ENCODE data around the gene CCDC6. TPM values are rescaled to one million over a fixed set of nuclear protein-coding genes. Genes with fewer than 3 reads are reported as not detected.
"Not testable (repeated sequence)": the region's sequence is repeated elsewhere in the genome, so short reads cannot be mapped to it uniquely, and the experiment has no call there.

Gene CCDC6
- 22.0 and 27.7 TPM in 2 replicates for total RNA-seq (2014; rRNA removed; shearing (Covaris generic))

DNA sequence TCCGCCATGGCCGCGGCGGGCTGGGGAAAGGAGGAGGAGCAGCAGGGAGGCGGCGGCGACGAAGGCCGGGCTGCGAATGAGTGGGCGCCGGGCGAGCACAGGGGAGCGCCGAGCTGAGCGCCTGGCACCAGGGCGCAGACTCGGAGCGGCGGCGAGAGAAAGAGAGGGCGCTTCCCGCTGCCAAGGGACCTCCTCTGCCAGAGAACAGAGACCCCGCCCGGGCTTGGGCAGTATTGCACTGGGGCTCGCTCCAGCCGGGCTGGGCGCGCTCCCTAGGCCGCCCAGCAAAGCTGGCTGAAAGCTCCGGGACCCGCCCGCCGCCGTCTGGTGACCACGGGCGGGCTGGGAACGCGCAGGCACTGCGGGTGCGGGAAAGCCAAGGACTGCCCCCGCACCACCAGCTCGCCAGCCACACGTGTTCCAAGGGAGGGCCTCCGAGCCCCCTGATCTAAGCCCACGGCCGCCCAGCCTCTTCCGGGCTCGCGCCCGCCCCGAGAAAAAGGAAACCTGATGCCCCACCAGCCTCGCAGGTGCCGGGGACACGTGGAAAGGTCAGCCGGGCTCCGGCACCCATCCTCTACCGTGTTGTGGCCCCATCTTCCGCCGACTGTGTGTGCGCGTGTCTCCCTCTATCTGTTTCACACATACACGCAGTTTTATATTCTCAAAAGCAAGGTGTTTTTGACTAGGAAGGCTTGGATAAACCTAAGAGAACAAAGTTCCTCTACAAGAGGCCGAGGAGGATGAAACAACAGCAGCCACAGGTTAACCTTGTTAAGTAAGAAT lies at the start of gene CCDC6:
TSS of gene CCDC6 (minus strand) at position 140 of the 786 bp plus-strand sequence. CDS start at position 8, 132 bp downstream.
- Histone ChIP-seq H3K4me3 (ENCODE audit: insufficient read depth, low read depth, low read length) (peak within 1 kb of the TSS; percentile 97), H3K27me3 (ENCODE audit: control insufficient read depth, insufficient read depth, low read length) (no peaks in the 10 kb centered on the region), H3K36me3 (replicated peaks; ENCODE audit: control insufficient read depth, insufficient read depth, low read length) (no peaks in the 10 kb centered on the region)
- DNase-seq: peak; percentile 91

DNA sequence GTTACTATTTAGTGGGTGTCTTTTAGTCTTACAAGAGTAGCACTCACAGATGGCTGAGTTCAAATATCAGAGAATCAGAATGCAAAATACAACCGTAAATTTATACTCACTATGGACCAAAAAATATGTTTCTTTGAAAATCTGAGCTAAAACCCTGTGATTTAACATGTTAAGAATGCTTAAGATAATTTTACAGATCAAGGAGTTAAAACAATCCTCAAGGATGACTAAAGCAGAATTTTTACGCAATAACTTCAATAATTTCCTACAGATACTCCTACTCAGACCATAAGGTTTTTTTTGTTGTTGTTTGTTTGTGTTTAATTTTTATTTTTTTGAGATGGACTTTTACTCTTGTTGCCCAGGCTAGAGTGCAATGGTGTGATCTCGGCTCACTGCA lies 47.9 kb upstream of the CCDC6 start:
- Histone ChIP-seq H3K36me3 (replicated peaks; ENCODE audit: control insufficient read depth, insufficient read depth, low read length) (no peaks in the 10 kb centered on the region), H3K4me3 (ENCODE audit: insufficient read depth, low read depth, low read length) (no peak overlapping the region), H3K27me3 (ENCODE audit: control insufficient read depth, insufficient read depth, low read length) (no peaks in the 10 kb centered on the region)
- DNase-seq: no peak

DNA sequence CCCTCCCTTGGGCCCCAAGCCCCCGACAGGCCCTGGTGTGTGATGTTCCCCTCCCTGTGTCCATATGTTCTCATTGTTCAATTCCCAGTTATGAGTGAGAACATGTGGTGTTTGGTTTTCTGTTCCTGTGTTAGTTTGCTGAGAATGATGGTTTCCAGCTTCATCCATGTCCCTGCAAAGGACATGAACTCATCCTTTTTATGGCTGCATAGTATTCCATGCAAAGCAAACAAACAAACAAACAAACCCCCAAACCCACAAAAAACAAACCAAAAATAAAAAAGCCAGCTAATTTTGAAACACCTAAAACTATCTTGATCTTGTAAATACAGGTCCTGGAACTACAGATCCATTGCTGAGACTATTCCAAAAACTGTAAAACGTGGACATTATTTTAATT lies 47.4 kb upstream of the CCDC6 start:
- H3K36me3 ChIP-seq (replicated peaks; ENCODE audit: control insufficient read depth, insufficient read depth, low read length); DNase-seq; H3K4me3 ChIP-seq (ENCODE audit: insufficient read depth, low read depth, low read length); H3K27me3 ChIP-seq (ENCODE audit: control insufficient read depth, insufficient read depth, low read length): not testable (repeated sequence)

DNA sequence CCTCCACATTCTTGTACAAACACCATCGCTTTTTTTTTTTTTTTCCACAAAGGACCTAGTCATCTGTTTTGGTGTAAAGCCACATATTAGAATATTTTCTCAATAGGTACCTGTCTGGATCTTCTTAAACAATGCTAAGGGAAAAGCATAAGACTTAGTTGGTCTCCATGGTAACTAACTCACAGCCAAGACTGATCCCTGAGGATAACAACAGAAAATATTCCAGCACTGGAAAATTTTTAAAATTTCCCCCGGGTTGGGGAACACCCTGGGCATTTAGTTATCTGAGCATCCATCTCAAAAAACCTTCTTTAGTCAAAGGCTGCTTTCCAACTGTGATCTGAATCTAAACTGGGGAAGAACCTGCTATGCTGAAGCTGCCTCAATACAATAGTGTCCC lies 43.7 kb upstream of the CCDC6 start:
- no peak for DNase-seq
- Histone ChIP-seq H3K27me3 (ENCODE audit: control insufficient read depth, insufficient read depth, low read length) (no peaks in the 10 kb centered on the region), H3K36me3 (replicated peaks; ENCODE audit: control insufficient read depth, insufficient read depth, low read length) (no peaks in the 10 kb centered on the region), H3K4me3 (ENCODE audit: insufficient read depth, low read depth, low read length) (no peak overlapping the region)

DNA sequence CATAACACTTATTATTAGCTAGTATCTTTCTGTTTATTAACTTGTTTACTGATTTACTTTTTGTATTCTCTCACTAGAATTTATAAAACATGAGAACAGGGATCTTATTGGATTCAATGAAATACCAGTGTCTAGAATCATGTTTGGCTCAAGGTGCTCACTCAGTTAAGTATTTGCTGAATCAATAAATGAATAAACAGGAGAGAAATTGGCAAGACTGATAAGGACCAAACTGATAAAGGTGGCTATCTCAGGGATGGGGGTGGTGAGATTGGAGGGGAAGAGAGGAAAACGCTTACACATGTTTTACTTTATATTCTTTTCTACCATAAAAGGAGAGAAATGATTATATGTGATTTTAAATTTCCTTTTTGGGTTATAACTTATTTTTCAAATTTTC lies 43.3 kb upstream of the CCDC6 start:
- no peaks in the 10 kb centered on the region for H3K36me3 ChIP-seq (replicated peaks; ENCODE audit: control insufficient read depth, insufficient read depth, low read length)
- H3K27me3 ChIP-seq (ENCODE audit: control insufficient read depth, insufficient read depth, low read length): no peaks in the 10 kb centered on the region
- no peak overlapping the region for H3K4me3 ChIP-seq (ENCODE audit: insufficient read depth, low read depth, low read length)
- DNase-seq: no peak

DNA sequence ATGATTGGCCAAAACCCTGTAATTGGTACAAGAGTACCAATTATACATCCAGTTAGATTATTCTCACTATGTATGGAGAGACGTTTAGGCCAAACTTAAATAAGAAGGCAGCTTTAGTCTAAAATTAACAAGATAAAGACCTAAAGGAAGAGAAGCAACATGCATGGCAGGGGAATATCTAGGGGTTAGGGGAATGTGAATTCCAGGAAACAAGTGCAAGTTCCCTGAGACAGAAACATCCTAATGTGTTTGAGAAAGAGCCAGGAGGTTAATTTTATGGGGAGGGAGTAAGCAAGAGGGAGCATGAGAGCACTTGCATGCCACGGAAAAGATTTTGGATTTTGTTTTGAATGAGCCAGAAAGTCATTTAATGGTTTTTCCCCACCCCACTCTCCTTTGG lies 39.6 kb upstream of the CCDC6 start:
- DNase-seq: no peak
- Histone ChIP-seq H3K4me3 (ENCODE audit: insufficient read depth, low read depth, low read length) (no peak overlapping the region), H3K36me3 (replicated peaks; ENCODE audit: control insufficient read depth, insufficient read depth, low read length) (no peaks in the 10 kb centered on the region), H3K27me3 (ENCODE audit: control insufficient read depth, insufficient read depth, low read length) (no peaks in the 10 kb centered on the region)

DNA sequence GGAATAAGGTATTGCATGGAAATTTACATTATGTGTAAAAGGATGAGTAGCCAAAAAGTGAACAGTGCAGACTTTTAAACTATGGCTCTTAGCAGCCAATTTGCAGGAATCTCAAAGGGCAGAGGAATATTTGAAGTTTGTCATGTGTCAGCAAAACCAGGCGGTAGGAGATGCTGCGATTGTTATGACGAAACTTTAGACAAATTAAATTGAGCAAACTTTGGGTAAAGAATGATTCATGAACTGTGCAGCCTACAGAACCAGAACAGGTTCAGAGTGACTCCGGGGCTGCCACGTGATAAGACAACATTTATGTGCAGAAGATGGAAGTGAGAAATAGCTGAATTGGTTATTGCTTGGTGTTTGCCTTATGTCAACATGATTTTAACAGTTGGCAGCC lies 39.2 kb upstream of the CCDC6 start:
- DNase-seq: no peak
- no peaks in the 10 kb centered on the region for H3K36me3 ChIP-seq (replicated peaks; ENCODE audit: control insufficient read depth, insufficient read depth, low read length)
- no peak overlapping the region for H3K4me3 ChIP-seq (ENCODE audit: insufficient read depth, low read depth, low read length)
- no peaks in the 10 kb centered on the region for H3K27me3 ChIP-seq (ENCODE audit: control insufficient read depth, insufficient read depth, low read length)

DNA sequence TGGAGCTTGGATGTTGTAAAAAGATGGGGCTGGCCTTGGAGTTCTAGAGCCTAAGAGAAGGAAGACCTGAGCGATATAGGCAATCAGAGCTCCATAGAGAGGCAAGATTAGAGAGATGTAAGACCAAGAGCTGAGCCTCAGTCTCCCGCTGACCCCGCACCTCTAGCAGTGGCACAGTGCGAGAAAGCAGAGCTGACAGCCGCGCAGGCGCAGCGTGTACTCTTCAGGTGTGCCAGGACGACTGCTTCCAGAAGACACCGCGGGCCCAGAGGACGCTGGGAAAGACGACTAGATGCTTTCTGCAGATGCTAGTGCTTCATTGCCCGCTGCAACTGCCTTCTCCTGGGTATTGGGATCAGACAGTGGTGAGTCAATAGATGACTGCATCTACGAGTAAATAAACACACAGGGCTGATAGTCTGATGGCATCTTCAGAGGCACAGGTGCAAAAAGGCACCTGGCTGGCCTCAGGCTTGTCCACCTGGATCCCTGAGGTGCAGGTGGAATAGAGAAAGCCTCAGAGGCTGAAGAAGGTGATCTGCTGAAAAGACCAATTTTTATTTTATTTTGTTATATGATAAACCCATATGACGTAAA lies 38.1 kb upstream of the CCDC6 start:
- H3K27me3 ChIP-seq (ENCODE audit: control insufficient read depth, insufficient read depth, low read length): no peaks in the 10 kb centered on the region
- H3K36me3 ChIP-seq (replicated peaks; ENCODE audit: control insufficient read depth, insufficient read depth, low read length): no peaks in the 10 kb centered on the region
- no peak overlapping the region for H3K4me3 ChIP-seq (ENCODE audit: insufficient read depth, low read depth, low read length)
- DNase-seq: no peak

DNA sequence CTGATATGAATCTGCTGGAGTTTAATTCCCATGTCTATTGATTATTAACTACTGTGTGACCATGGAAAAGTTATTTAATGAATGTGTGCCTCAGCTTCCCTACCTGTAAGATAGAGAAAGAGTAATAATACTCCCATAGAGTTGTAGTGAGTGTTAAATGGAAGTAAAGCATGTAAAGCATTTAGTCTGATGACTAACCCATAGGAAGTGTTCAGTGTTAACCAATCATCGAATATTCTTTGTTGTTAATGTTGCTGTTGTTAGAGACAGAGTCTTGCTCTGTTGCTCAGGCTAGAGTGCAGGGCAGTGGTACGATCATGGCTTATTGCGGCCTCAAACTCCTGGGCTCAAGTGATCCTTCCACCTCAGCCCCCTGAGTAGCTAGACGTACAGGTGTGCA lies 36.2 kb upstream of the CCDC6 start:
- Histone ChIP-seq H3K27me3 (ENCODE audit: control insufficient read depth, insufficient read depth, low read length) (no peaks in the 10 kb centered on the region), H3K36me3 (replicated peaks; ENCODE audit: control insufficient read depth, insufficient read depth, low read length) (no peaks in the 10 kb centered on the region), H3K4me3 (ENCODE audit: insufficient read depth, low read depth, low read length) (no peak overlapping the region)
- no peak for DNase-seq

DNA sequence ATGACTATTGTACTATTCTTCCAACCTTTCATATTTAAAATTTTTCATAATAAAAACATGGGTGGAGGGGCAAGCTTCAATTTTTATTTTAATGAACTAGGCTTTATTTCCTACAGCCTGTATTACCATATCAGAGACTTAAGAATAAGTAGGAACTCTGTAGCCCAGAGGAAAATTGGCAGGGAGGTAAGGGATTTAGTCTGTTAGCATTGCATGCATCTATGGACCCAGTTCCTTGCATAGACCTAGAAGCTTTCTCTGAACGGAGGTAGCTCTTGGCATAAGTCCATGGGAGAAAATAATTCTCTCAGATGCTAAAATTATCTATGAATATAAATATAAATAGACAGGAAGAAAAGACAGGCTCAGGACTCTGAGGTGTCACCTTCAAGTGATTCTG lies 31.4 kb upstream of the CCDC6 start:
- DNase-seq: no peak
- Histone ChIP-seq H3K36me3 (replicated peaks; ENCODE audit: control insufficient read depth, insufficient read depth, low read length) (no peaks in the 10 kb centered on the region), H3K4me3 (ENCODE audit: insufficient read depth, low read depth, low read length) (no peak overlapping the region)

DNA sequence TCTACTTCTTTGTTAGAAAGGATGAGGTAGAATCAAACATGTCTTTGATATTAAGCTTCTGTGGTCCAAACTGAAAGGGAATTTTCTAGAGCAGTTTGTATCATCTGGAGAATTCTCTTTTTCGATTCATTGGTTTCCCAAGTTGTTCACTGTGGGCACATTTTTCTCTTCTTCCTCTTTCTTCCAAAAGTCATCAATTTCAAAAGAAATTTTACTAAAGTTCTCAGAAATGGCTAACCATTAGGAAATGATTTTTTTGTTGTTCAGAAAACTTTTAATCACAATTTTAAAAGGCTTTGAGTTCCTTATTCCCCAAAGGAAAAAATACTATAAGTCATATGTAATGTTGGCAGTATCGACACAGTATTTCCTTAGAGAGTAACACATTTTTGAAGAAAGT lies 28.3 kb upstream of the CCDC6 start:
- DNase-seq: no peak
- Histone ChIP-seq H3K4me3 (ENCODE audit: insufficient read depth, low read depth, low read length) (no peak overlapping the region), H3K27me3 (ENCODE audit: control insufficient read depth, insufficient read depth, low read length) (no peaks in the 10 kb centered on the region), H3K36me3 (replicated peaks; ENCODE audit: control insufficient read depth, insufficient read depth, low read length) (no peaks in the 10 kb centered on the region)

More for the DNA sequence above, 31.4 kb upstream of the CCDC6 start:
- H3K27me3 ChIP-seq (ENCODE audit: control insufficient read depth, insufficient read depth, low read length): no peaks in the 10 kb centered on the region

DNA sequence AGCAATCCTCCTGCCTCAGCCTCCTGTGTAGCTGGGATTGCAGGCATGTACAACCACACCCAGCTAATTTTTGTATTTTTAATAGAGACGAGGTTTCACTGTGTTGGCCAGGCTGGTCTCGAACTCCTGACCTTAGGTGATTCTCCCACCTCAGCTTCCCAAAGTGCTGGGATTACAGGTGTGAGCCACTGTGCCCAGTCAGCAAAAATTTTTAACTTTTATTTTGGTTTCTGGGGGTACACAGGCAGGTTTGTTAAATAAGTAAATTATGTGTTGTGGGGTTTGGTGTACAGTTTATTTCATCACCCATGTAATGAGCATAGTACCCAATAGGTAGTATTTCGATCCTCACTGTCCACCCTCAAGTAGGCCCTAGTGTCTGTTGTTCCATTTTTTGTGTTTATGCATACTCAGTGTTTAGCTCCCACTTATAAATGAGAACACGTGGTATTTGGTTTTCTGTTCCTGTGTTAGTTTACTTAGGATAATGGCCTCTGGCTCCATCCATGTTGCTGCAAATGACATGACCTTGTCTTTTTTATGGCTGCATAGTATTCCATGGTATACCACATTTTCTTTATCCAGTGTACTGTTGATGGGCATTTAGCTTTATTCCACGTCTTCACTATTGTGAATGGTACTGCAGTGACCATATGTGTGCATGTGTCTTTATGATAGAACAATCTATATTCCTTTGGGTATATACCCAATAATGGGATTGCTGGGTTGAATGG lies 24.6 kb upstream of the CCDC6 start:
- H3K36me3 ChIP-seq (replicated peaks; ENCODE audit: control insufficient read depth, insufficient read depth, low read length); H3K4me3 ChIP-seq (ENCODE audit: insufficient read depth, low read depth, low read length); H3K27me3 ChIP-seq (ENCODE audit: control insufficient read depth, insufficient read depth, low read length); DNase-seq: not testable (repeated sequence)

DNA sequence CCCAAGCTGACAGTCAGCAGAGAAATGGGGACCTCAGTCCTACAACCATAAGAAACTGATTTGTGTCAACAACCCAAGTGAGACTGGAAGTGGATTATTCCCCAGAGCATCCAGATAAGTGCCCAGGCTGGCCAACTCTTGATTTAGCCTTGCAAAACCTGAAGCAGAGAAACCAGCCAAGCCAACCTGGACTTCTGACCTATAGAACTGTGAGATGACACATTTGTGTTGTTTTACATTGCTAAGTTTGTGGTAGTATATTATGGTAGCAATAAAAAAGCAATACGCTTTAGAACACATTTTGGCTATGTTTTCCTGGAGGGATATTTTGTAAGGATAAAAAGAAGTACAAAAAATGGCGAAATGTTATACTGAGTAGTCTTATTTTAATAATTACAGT lies 19.7 kb upstream of the CCDC6 start:
- H3K36me3 ChIP-seq (replicated peaks; ENCODE audit: control insufficient read depth, insufficient read depth, low read length): no peaks in the 10 kb centered on the region
- DNase-seq: no peak
- no peak overlapping the region for H3K4me3 ChIP-seq (ENCODE audit: insufficient read depth, low read depth, low read length)
- H3K27me3 ChIP-seq (ENCODE audit: control insufficient read depth, insufficient read depth, low read length): no peaks in the 10 kb centered on the region

DNA sequence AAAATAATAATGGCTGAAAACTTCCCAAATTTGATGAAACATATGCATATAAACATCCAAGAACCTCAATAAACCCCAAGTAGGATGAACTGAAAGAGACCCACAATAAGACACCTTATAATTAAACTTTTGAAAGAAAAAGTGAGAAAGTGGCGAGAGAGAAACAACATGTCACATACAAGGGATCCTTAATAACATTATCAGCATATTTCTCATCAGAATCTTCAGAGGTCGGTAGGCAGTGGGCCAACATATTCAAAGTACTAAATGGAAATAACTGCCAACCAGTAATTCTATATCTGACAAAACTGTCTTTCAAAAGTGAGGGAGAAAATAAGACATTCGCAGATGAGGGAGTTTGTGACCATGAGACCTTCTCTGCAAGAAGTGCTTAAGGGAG lies 16.6 kb upstream of the CCDC6 start:
- Histone ChIP-seq H3K4me3 (ENCODE audit: insufficient read depth, low read depth, low read length) (no peak overlapping the region), H3K36me3 (replicated peaks; ENCODE audit: control insufficient read depth, insufficient read depth, low read length) (no peaks in the 10 kb centered on the region), H3K27me3 (ENCODE audit: control insufficient read depth, insufficient read depth, low read length) (no peaks in the 10 kb centered on the region)
- DNase-seq: no peak

DNA sequence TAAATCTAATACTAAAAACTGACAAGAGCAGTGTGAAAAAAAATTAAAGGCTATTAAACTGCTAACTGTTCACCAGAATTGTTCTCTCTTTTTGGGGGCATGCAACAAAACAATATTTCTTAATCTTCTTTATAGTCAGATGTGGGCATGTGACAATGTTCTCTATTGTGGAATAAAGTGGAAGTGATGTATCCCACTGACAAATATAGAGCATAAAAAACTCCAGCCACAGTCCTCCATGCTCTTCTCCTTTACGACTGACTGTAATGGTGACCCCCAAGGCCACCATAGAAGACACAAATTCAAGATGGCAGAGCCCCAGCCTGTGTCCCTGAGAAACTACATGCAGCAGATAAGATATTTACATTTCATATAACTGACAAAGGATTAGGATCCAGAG lies 11.6 kb upstream of the CCDC6 start:
- Histone ChIP-seq H3K36me3 (replicated peaks; ENCODE audit: control insufficient read depth, insufficient read depth, low read length) (no peaks in the 10 kb centered on the region), H3K27me3 (ENCODE audit: control insufficient read depth, insufficient read depth, low read length) (no peaks in the 10 kb centered on the region), H3K4me3 (ENCODE audit: insufficient read depth, low read depth, low read length) (no peak overlapping the region)
- no peak for DNase-seq

All from H7 (cell line).